Activated CD8-positive, alpha-beta T cell treated with anti-CD3 and anti-CD28 coated beads for 36 hours (primary cell): ENCODE measurements around the gene EFCAB8. TPM values are rescaled to one million over a fixed set of nuclear protein-coding genes. Genes with fewer than 3 reads are reported as not detected.
A peak's percentile ranks its signal among the peaks of the same experiment; 100 is the strongest.

ENCODE experiments used
- ATAC-seq: fragments of 200-7000 bp; cut with Tn5 transposase; one replicate; pipeline ENCODE4 v1.10.0; 2021; ENCODE audit warnings: mild to moderate bottlenecking, moderate library complexity
- CTCF ChIA-PET: fragments of 350-600 bp; sonication (Branson Sonifier 250); formaldehyde crosslinking; loops from one replicate; lab custom pipeline; 2021; ENCODE audit warnings: antibody characterized with exemption; lab: Charles Lee
- POLR2A ChIA-PET: fragments of 350-600 bp; sonication (Branson Sonifier 250); formaldehyde crosslinking; loops from one replicate; lab custom pipeline; 2021; ENCODE audit warnings: antibody characterized with exemption; lab: Charles Lee
- DNase-seq: peaks from one replicate; pipeline ENCODE4 v3.0.0-alpha.2; 2020
- H3K27ac Mint-ChIP-seq: one replicate; pipeline ENCODE4 v1.8.0; 2021; ENCODE audit warnings: mild to moderate bottlenecking, mixed read lengths
- H3K27me3 Mint-ChIP-seq: one replicate; pipeline ENCODE4 v1.8.0; 2021; ENCODE audit warnings: mixed read lengths
- H3K36me3 Mint-ChIP-seq: one replicate; pipeline ENCODE4 v1.8.0; 2021; ENCODE audit warnings: low read depth, mixed read lengths
- H3K4me1 Mint-ChIP-seq: one replicate; pipeline ENCODE4 v1.8.0; 2021; ENCODE audit warnings: low read depth, mixed read lengths
- H3K4me3 Mint-ChIP-seq: one replicate; pipeline ENCODE4 v1.8.0; 2021; ENCODE audit warnings: mild to moderate bottlenecking, moderate library complexity, mixed read lengths
- H3K9me3 Mint-ChIP-seq: one replicate; pipeline ENCODE4 v1.8.0; 2021; ENCODE audit warnings: mixed read lengths
- intact Hi-C: fragments of 100-400 bp; cut with micrococcal nuclease; formaldehyde crosslinking; loops from one replicate; pipeline ENCODE4 v1.10.0; 2022
- total RNA-seq, 2 experiments: library from RNA; stranded (reverse); gene quantifications; one replicate each; pipeline ENCODE4 v1.2.3, GENCODE V29; 2021
- TF ChIP-seq, protein P1 (sequence below): fragments of 200-600 bp; IDR thresholded peaks from one replicate; pipeline ENCODE4 v1.8.0; 2022; ENCODE audit warnings: antibody characterized with exemption, mild to moderate bottlenecking

EFCAB8 gene
- total RNA-seq, 2 experiments from 2014 or later = 0.89 to 0.92 TPM

DNA sequence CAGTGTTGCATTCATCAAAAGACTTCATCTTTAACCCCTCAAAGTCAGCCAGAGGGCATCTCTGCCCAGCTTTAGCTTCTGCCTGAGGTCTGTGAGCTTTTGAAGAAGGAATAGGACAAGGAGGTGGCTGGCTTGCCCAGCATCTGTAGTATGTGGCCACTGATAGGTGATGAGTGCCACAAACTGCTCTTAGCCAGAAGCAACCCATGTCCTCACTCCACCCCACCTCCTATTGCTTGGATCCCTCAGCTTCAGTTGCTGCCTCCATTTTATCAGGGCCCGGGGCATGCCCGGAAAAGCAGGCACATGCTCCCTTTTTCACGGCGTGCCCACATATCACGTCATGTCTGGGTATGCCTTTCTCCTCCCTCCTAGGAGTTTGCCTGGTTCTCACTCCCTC is 11.9 kb upstream of the EFCAB8 start:
- TF ChIP-seq, protein P1, sequence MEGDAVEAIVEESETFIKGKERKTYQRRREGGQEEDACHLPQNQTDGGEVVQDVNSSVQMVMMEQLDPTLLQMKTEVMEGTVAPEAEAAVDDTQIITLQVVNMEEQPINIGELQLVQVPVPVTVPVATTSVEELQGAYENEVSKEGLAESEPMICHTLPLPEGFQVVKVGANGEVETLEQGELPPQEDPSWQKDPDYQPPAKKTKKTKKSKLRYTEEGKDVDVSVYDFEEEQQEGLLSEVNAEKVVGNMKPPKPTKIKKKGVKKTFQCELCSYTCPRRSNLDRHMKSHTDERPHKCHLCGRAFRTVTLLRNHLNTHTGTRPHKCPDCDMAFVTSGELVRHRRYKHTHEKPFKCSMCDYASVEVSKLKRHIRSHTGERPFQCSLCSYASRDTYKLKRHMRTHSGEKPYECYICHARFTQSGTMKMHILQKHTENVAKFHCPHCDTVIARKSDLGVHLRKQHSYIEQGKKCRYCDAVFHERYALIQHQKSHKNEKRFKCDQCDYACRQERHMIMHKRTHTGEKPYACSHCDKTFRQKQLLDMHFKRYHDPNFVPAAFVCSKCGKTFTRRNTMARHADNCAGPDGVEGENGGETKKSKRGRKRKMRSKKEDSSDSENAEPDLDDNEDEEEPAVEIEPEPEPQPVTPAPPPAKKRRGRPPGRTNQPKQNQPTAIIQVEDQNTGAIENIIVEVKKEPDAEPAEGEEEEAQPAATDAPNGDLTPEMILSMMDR = no peak
- H3K9me3 Mint-ChIP-seq = no peaks in the 10 kb centered on the region
- H3K4me3 Mint-ChIP-seq = no peak overlapping the region
- peaks cover 20% of the 10 kb centered on the region for H3K4me1 Mint-ChIP-seq
- ATAC-seq = no peak
- peaks cover 52% of the 10 kb centered on the region for H3K36me3 Mint-ChIP-seq
- H3K27ac Mint-ChIP-seq = no peak overlapping the region
- ChIA-PET CTCF (interaction anchor here (1.0 to 1.3 kb wide), 2 partner anchors 57 to 68 kb away, joined by 3 read pairs; no protein-coding TSS in a partner anchor), POLR2A (interaction anchor here (1.1 to 2.3 kb wide), 2 partner anchors 10 to 26 kb away, joined by 4 to 8 read pairs; no protein-coding TSS in a partner anchor)
- intact Hi-C loops = no loop called here
- no peaks in the 10 kb centered on the region for H3K27me3 Mint-ChIP-seq
- no peak for DNase-seq

DNA sequence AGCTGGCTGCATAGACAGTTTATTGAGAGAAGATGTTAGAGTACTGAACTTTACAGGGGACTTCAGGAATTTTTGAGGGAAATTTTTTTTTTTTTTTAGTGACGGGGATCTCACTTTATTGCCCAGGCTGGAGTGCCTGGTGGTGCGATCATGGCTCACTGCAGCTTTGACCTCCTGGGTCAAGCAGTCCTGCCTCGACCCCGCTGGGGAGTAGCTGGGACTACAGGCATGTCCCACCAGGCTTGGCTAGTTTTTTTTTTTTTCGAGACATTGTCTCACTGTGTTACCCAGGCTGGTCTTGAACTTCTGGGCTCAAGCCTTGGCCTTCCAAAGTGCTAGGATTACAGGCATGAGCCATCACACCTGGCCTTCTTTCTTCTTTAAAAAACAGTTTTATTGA is 10.8 kb upstream of the EFCAB8 start:
- CTCF ChIA-PET = interaction anchor here (0.7 to 1.3 kb wide), 2 partner anchors 27 to 70 kb away, joined by 3 to 4 read pairs; no protein-coding TSS in a partner anchor
- peaks cover 13% of the 10 kb centered on the region for H3K4me1 Mint-ChIP-seq
- H3K27ac Mint-ChIP-seq = peak overlapping the region; percentile 22
- peaks cover 47% of the 10 kb centered on the region for H3K36me3 Mint-ChIP-seq
- H3K4me3 Mint-ChIP-seq = no peak overlapping the region
- no peak for DNase-seq
- POLR2A ChIA-PET = interaction anchor here (1.1 to 2.3 kb wide), 2 partner anchors 9 to 27 kb away, joined by 4 to 8 read pairs; no protein-coding TSS in a partner anchor
- no peaks in the 10 kb centered on the region for H3K9me3 Mint-ChIP-seq
- intact Hi-C loops = no loop called here
- TF ChIP-seq, protein P1 = no peak
- no peak for ATAC-seq
- no peaks in the 10 kb centered on the region for H3K27me3 Mint-ChIP-seq

DNA sequence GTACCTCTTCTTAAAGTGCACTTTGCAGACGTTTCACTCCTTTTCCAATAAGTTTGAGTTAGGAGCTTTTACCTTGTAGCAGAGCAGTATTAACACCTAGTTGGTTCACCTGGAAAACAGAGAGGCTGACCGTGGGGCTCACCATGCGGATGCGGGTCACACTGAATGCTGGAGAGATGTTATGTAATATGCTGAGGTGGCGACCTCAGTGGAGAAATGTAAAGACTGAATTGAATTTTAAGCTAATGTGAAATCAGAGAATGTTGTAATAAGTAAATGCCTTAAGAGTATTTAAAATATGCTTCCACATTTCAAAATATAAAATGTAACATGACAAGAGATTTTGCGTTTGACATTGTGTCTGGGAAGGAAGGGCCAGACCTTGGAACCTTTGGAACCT is 9.9 kb upstream of the EFCAB8 start:
- Mint-ChIP-seq H3K27me3 (no peaks in the 10 kb centered on the region), H3K36me3 (peaks cover 49% of the 10 kb centered on the region)
- POLR2A ChIA-PET = no interaction called here

DNA sequence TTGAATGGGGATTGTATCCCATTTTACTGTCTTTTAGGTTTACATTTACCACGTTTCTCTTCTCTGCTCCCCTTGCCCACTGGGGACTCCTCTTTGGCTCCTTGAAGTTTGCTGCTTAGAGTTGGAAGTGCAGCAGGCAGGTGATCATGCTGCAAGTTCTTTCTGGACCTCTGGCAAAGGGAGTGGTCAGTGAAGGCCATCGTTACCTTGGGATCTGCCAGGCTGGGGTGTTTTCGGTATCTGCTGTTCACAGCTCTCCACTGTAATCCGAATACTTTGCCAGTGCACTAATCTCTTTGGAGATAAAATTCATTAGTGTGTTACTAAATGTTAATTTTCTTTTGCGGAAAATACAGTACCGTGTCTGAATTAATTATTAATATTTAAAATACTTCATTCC is 9.1 kb upstream of the EFCAB8 start:
- POLR2A ChIA-PET = no interaction called here
- Mint-ChIP-seq H3K9me3 (no peaks in the 10 kb centered on the region), H3K36me3 (peaks cover 46% of the 10 kb centered on the region), H3K27me3 (no peaks in the 10 kb centered on the region), H3K4me3 (no peak overlapping the region), H3K27ac (no peak overlapping the region), H3K4me1 (peaks cover 8% of the 10 kb centered on the region)
- intact Hi-C loops = no loop called here
- TF ChIP-seq, protein P1 = no peak
- DNase-seq (no peak), ATAC-seq (no peak)
- CTCF ChIA-PET = interaction anchor here (1.0 kb wide), 1 partner anchor 59 kb away, joined by 3 read pairs; no protein-coding TSS in a partner anchor

More for the DNA sequence above, 9.9 kb upstream of the EFCAB8 start:
- Mint-ChIP-seq H3K27ac (peak overlapping the region; percentile 2), H3K4me3 (no peak overlapping the region), H3K9me3 (no peaks in the 10 kb centered on the region), H3K4me1 (peaks cover 11% of the 10 kb centered on the region)
- ATAC-seq = no peak
- no peak for DNase-seq
- TF ChIP-seq, protein P1 = no peak
- CTCF ChIA-PET = no interaction called here
- intact Hi-C loops = no loop called here

DNA sequence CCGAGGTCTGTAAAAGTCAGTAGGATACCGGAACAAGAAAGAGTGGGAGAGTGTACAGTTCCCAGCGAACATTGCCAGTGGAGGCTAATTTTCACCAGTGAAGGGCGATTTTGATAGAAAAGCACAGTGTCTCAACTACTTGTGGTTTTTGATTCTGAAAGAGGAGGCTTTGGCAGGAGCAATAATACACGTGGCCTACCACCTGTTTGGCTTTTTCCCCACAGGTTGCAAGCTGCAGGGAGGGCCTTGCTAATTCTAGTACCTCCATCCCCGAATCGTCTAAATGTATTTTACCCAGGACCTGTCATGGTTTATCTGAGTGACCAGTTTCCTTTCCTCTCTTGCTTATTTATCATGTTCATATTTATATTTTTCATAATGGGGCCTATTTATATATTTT is 3.3 kb upstream of the EFCAB8 start:
- TF ChIP-seq, protein P1 = no peak
- ATAC-seq (no peak), DNase-seq (no peak)
- POLR2A ChIA-PET = no interaction called here
- intact Hi-C loops = no loop called here
- Mint-ChIP-seq H3K27ac (peak overlapping the region; percentile 26), H3K4me3 (no peak overlapping the region), H3K36me3 (peaks cover 25% of the 10 kb centered on the region), H3K27me3 (no peaks in the 10 kb centered on the region), H3K4me1 (peaks cover 15% of the 10 kb centered on the region), H3K9me3 (no peaks in the 10 kb centered on the region)
- CTCF ChIA-PET = no interaction called here
